Measurements from ENCODE around the gene STMN3. TPM values are rescaled to one million over a fixed set of nuclear protein-coding genes. Genes with fewer than 3 reads are reported as not detected.
"Not testable (repeated sequence)": the region's sequence is repeated elsewhere in the genome, so short reads cannot be mapped to it uniquely, and the experiment has no call there.

STMN3 gene
- polyA plus RNA-seq, 1 experiment = 21.8 TPM

- POLR2A ChIA-PET; CTCF ChIA-PET; H3K4me3 ChIP-seq (ENCODE audit: low read depth, low read length); H3K27ac ChIP-seq (ENCODE audit: low read depth, low read length); DNase-seq (ENCODE audit: low read depth, low spot score); H3K9me3 ChIP-seq (ENCODE audit: control insufficient read depth, insufficient read depth, low read length); H3K27me3 ChIP-seq (ENCODE audit: control insufficient read depth, insufficient read depth, low read length): not testable (repeated sequence)
- TF ChIP-seq CTCF (IDR thresholded peaks at IDR 0.05; ENCODE audit: low read depth, low read length) = 0 out of 2 replicates have a peak, but pooled peaks have one; percentile 23
These were observed 39.2 kb downstream of the STMN3 start for GRCh38 chr20:63613863-63614594.

- H3K9me3 ChIP-seq (ENCODE audit: control insufficient read depth, insufficient read depth, low read length) = peaks cover 4% of the 10 kb centered on the region; the same call in 1 of the 2 replicates
- ChIA-PET POLR2A (no interaction called here), CTCF (no interaction called here)
- no peak overlapping the region for H3K4me3 ChIP-seq (ENCODE audit: low read depth, low read length)
- no peak overlapping the region for H3K27ac ChIP-seq (ENCODE audit: low read depth, low read length)
- no peak for TF ChIP-seq CTCF (IDR thresholded peaks at IDR 0.05; ENCODE audit: low read depth, low read length)
- H3K27me3 ChIP-seq (ENCODE audit: control insufficient read depth, insufficient read depth, low read length) = no peaks in the 10 kb centered on the region
- DNase-seq (ENCODE audit: low read depth, low spot score) = no peak
These were observed 40.8 kb downstream of the STMN3 start for GRCh38 chr20:63612276-63612931.

- H3K4me3 ChIP-seq (ENCODE audit: low read depth, low read length) = no peak overlapping the region
- peaks cover 4% of the 10 kb centered on the region; the same call in 1 of the 2 replicates for H3K9me3 ChIP-seq (ENCODE audit: control insufficient read depth, insufficient read depth, low read length)
- POLR2A ChIA-PET = no interaction called here
- CTCF ChIA-PET = no interaction called here
- no peak for DNase-seq (ENCODE audit: low read depth, low spot score)
- no peaks in the 10 kb centered on the region for H3K27me3 ChIP-seq (ENCODE audit: control insufficient read depth, insufficient read depth, low read length)
- no peak for TF ChIP-seq CTCF (IDR thresholded peaks at IDR 0.05; ENCODE audit: low read depth, low read length)
- no peak overlapping the region for H3K27ac ChIP-seq (ENCODE audit: low read depth, low read length)
These were observed 41.6 kb downstream of the STMN3 start for GRCh38 chr20:63611646-63612045.

- Histone ChIP-seq H3K4me3 (ENCODE audit: low read depth, low read length) (no peak overlapping the region), H3K27me3 (ENCODE audit: control insufficient read depth, insufficient read depth, low read length) (no peaks in the 10 kb centered on the region), H3K9me3 (ENCODE audit: control insufficient read depth, insufficient read depth, low read length) (peaks cover 4% of the 10 kb centered on the region; the same call in 1 of the 2 replicates), H3K27ac (ENCODE audit: low read depth, low read length) (no peak overlapping the region)
- DNase-seq (ENCODE audit: low read depth, low spot score) = no peak
- ChIA-PET POLR2A (no interaction called here), CTCF (no interaction called here)
- no peak for TF ChIP-seq CTCF (IDR thresholded peaks at IDR 0.05; ENCODE audit: low read depth, low read length)
These were observed 42.4 kb downstream of the STMN3 start for GRCh38 chr20:63610581-63611435.
